ENCODE data around the gene MAMDC2.

- no peak for TF ChIP-seq EZH2 (IDR thresholded peaks at IDR 0.05; ENCODE audit: low read length, missing control alignments)
- TF ChIP-seq CTCF (conservative IDR thresholded peaks at IDR 0.05 in 1 of 2, IDR thresholded peaks at IDR 0.05 in 1 of 2; ENCODE audit: low read depth in 1 of 2, low read length in 2 of 2): no peak
These were observed 23.4 kb upstream of the MAMDC2 start for GRCh38 chr9:70020217-70020616.
